ENCODE results near the gene TET3. TPM values are rescaled to one million over a fixed set of nuclear protein-coding genes. Genes with fewer than 3 reads are reported as not detected.

The TET3 gene
- polyA plus RNA-seq, 2 of the 4 experiments (the other 2 are of a cell fraction): 4.6 to 6.1 TPM

GRCh38 chr2:74033375-74033774 is 48.7 kb downstream of the TET3 start (continued):
- TF ChIP-seq REST (IDR thresholded peaks at IDR 0.05) (no peak), HOXB5 (CRISPR knock-in tag; IDR thresholded peaks at IDR 0.05) (no peak)

Small RNA genes lying within 50 kb of the gene (small RNA-seq; reads per million reads assigned to genes)
- gene AC110801.1 (0 reads per million in 6 experiments), gene RNA5SP97 (0 to 0.19 (median 0) reads per million in 6 experiments)

Other genes starting within 250 kb of the TET3 start
- 97.4 and 115 TPM in 2 replicates for gene TPRKB, start 247.6 kb upstream of the TET3 start, polyA plus RNA-seq (2011; rRNA removed)
- 138 to 167 TPM (median 144 TPM) in 3 replicates for gene TPRKB, start 247.6 kb upstream of the TET3 start, polyA plus RNA-seq (2017; fragmentation: RNase III; extraction: RNeasy Plus Mini Kit Qiagen cat#74134 plus additional on column Dnase treatment)
- 42.1 and 54.8 TPM in 2 replicates for gene DUSP11, start 204.8 kb upstream of the TET3 start, polyA plus RNA-seq (2011; rRNA removed)
- gene DUSP11, start 204.8 kb upstream of the TET3 start, polyA plus RNA-seq (2017; fragmentation: RNase III; extraction: RNeasy Plus Mini Kit Qiagen cat#74134 plus additional on column Dnase treatment): 26.2 to 26.7 TPM (median 26.5 TPM) in 3 replicates
- gene C2orf78, start 200.7 kb upstream of the TET3 start, polyA plus RNA-seq (2011; rRNA removed): not detected in 2 replicates
- gene C2orf78, start 200.7 kb upstream of the TET3 start, polyA plus RNA-seq (2017; fragmentation: RNase III; extraction: RNeasy Plus Mini Kit Qiagen cat#74134 plus additional on column Dnase treatment): not detected in 3 replicates
- gene STAMBP, start 155.9 kb upstream of the TET3 start, polyA plus RNA-seq (2011; rRNA removed): 86.1 and 96.3 TPM in 2 replicates
- 42.1 to 45.6 TPM (median 44.4 TPM) in 3 replicates for gene STAMBP, start 155.9 kb upstream of the TET3 start, polyA plus RNA-seq (2017; fragmentation: RNase III; extraction: RNeasy Plus Mini Kit Qiagen cat#74134 plus additional on column Dnase treatment)
- gene ACTG2, start 91.9 kb upstream of the TET3 start, polyA plus RNA-seq (2011; rRNA removed): 0.04 and 0.07 TPM in 2 replicates
- 0.26 to 0.51 TPM (median 0.33 TPM) in 3 replicates for gene ACTG2, start 91.9 kb upstream of the TET3 start, polyA plus RNA-seq (2017; fragmentation: RNase III; extraction: RNeasy Plus Mini Kit Qiagen cat#74134 plus additional on column Dnase treatment)
- gene DGUOK, start 58.0 kb upstream of the TET3 start, polyA plus RNA-seq (2011; rRNA removed): 145 and 185 TPM in 2 replicates
- gene DGUOK, start 58.0 kb upstream of the TET3 start, polyA plus RNA-seq (2017; fragmentation: RNase III; extraction: RNeasy Plus Mini Kit Qiagen cat#74134 plus additional on column Dnase treatment): 128 to 131 TPM (median 129 TPM) in 3 replicates
- 93.9 and 136 TPM in 2 replicates for gene BOLA3, start 163.0 kb downstream of the TET3 start, polyA plus RNA-seq (2011; rRNA removed)
- 125 to 145 TPM (median 139 TPM) in 3 replicates for gene BOLA3, start 163.0 kb downstream of the TET3 start, polyA plus RNA-seq (2017; fragmentation: RNase III; extraction: RNeasy Plus Mini Kit Qiagen cat#74134 plus additional on column Dnase treatment)
- 108 and 118 TPM in 2 replicates for gene MOB1A, start 194.0 kb downstream of the TET3 start, polyA plus RNA-seq (2011; rRNA removed)
- 65.5 to 72.6 TPM (median 71.8 TPM) in 3 replicates for gene MOB1A, start 194.0 kb downstream of the TET3 start, polyA plus RNA-seq (2017; fragmentation: RNase III; extraction: RNeasy Plus Mini Kit Qiagen cat#74134 plus additional on column Dnase treatment)
- 429 and 608 TPM in 2 replicates for gene MTHFD2, start 213.7 kb downstream of the TET3 start, polyA plus RNA-seq (2011; rRNA removed)
- 149 to 188 TPM (median 153 TPM) in 3 replicates for gene MTHFD2, start 213.7 kb downstream of the TET3 start, polyA plus RNA-seq (2017; fragmentation: RNase III; extraction: RNeasy Plus Mini Kit Qiagen cat#74134 plus additional on column Dnase treatment)